Tibial nerve (tissue), 3 donors: Measurements from ENCODE around the gene DES.

Source experiments
- POLR2A ChIP-seq, 2 donors: fragments of 450-650 bp; IDR thresholded peaks; one replicate each; pipeline ENCODE4 v1.6.1; 2017; ENCODE audit warnings: antibody characterized with exemption in 2 of 2, mild to moderate bottlenecking in 2 of 2, moderate library complexity in 2 of 2
- TF ChIP-seq, protein P1 (sequence below), 5 experiments: fragments of 200-600 bp in 3 of 5; fragments of 450-650 bp in 2 of 5; sonication (generic) in 3 of 5; IDR thresholded peaks; one replicate each; pipeline ENCODE4 v1.5.1; 2016 to 2019; ENCODE audit warnings: antibody characterized with exemption in 5 of 5, mild to moderate bottlenecking in 3 of 5, moderate library complexity in 2 of 5

DNA sequence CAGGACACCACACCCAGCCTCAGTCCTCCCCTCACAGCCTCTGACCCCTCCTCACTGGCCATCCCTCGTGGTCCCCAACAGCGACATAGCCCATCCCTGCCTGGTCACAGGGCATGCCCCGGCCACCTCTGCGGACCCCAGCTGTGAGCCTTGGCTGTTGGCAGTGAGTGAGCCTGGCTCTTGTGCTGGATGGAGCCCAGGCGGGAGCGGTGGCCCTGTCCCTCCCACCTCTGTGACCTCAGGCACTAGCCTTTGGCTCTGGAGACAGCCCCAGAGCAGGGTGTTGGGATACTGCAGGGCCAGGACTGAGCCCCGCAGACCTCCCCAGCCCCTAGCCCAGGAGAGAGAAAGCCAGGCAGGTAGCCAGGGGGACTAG is 7.9 kb downstream of the DES start:
- TF ChIP-seq, protein P1, sequence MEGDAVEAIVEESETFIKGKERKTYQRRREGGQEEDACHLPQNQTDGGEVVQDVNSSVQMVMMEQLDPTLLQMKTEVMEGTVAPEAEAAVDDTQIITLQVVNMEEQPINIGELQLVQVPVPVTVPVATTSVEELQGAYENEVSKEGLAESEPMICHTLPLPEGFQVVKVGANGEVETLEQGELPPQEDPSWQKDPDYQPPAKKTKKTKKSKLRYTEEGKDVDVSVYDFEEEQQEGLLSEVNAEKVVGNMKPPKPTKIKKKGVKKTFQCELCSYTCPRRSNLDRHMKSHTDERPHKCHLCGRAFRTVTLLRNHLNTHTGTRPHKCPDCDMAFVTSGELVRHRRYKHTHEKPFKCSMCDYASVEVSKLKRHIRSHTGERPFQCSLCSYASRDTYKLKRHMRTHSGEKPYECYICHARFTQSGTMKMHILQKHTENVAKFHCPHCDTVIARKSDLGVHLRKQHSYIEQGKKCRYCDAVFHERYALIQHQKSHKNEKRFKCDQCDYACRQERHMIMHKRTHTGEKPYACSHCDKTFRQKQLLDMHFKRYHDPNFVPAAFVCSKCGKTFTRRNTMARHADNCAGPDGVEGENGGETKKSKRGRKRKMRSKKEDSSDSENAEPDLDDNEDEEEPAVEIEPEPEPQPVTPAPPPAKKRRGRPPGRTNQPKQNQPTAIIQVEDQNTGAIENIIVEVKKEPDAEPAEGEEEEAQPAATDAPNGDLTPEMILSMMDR (IDR thresholded peaks at IDR 0.05), result no peak
- TF ChIP-seq POLR2A (IDR thresholded peaks at IDR 0.05), result no peak
